ENCODE results near the gene OIT3.
"Not testable (repeated sequence)": the region's sequence is repeated elsewhere in the genome, so short reads cannot be mapped to it uniquely, and the experiment has no call there.

- not testable (repeated sequence) for TF ChIP-seq CTCF, POLR2A, POLR2AphosphoS5 (IDR thresholded peaks at IDR 0.05)
These were observed 24.3 kb downstream of the OIT3 start for GRCh38 chr10:72917803-72918332.

All from prostate gland (tissue), 2 donors.